NCI-H2196 (cell line): ENCODE measurements around the gene GRK4.
A peak's percentile ranks its signal among the peaks of the same experiment; 100 is the strongest.

ENCODE experiments used
- DNase-seq: peaks from one replicate; lab custom pipeline; 2025; ENCODE audit not compliant: unreplicated experiment; lab: John Stamatoyannopoulos, UW

The GRK4 gene

GRCh38 chr4:3067473-3068001 is 104.2 kb downstream of the GRK4 start:
- no peak for DNase-seq

GRCh38 chr4:3069661-3070199 is 106.4 kb downstream of the GRK4 start:
- no peak for DNase-seq

- no peak for DNase-seq
These were observed 107.5 kb downstream of the GRK4 start for GRCh38 chr4:3070709-3071500.

GRCh38 chr4:3071811-3072210 is 108.4 kb downstream of the GRK4 start:
- DNase-seq, result no peak

- no peak for DNase-seq
These were observed 110.0 kb downstream of the GRK4 start for GRCh38 chr4:3073158-3074077.

- peak; percentile 95 for DNase-seq
These were observed 110.9 kb downstream of the GRK4 start, which contains the start of the genes HTT and HTT-AS for GRCh38 chr4:3074078-3074845. Gene HTT (plus strand): TSS chr4:3074681. CDS start chr4:3074826, 145 bp downstream. Gene HTT-AS (minus strand): TSS chr4:3074538.

GRCh38 chr4:3074846-3075651 is 111.7 kb downstream of the GRK4 start:
- peak; percentile 46 for DNase-seq

- DNase-seq, result no peak
These were observed 112.2 kb downstream of the GRK4 start for GRCh38 chr4:3075652-3075981.

- no peak for DNase-seq
These were observed 114.4 kb downstream of the GRK4 start for GRCh38 chr4:3077796-3078195.

GRCh38 chr4:3079694-3080123 is 116.3 kb downstream of the GRK4 start:
- DNase-seq, result no peak

- no peak for DNase-seq
These were observed 119.6 kb downstream of the GRK4 start for GRCh38 chr4:3082925-3083515.

GRCh38 chr4:3083732-3084131 is 120.4 kb downstream of the GRK4 start:
- DNase-seq, result no peak

- no peak for DNase-seq
These were observed 122.7 kb downstream of the GRK4 start for GRCh38 chr4:3085948-3086670.

GRCh38 chr4:3087115-3087797 is 123.9 kb downstream of the GRK4 start:
- DNase-seq, result no peak
